Fibroblast of mammary gland (primary cell): ENCODE data around the gene RDM1.
"Not testable (repeated sequence)": the region's sequence is repeated elsewhere in the genome, so short reads cannot be mapped to it uniquely, and the experiment has no call there.

Source experiments
- DNase-seq: peaks from one replicate; pipeline ENCODE4 v3.0.0-alpha.2; 2010; ENCODE audit warnings: low read depth
- H3K4me3 ChIP-seq: 2 replicates; pipeline ENCODE4 v1.5.1; 2011; ENCODE audit warnings: low read depth, mild to moderate bottlenecking, low read length, moderate library complexity; ENCODE audit not compliant: control insufficient read depth
- TF ChIP-seq, protein P1 (sequence below): conservative IDR thresholded peaks from 2 replicates; pipeline ENCODE4 v1.5.1; 2011; ENCODE audit warnings: low read depth, low read length, inconsistent platforms; ENCODE audit not compliant: control insufficient read depth, insufficient read depth

Gene RDM1

DNA sequence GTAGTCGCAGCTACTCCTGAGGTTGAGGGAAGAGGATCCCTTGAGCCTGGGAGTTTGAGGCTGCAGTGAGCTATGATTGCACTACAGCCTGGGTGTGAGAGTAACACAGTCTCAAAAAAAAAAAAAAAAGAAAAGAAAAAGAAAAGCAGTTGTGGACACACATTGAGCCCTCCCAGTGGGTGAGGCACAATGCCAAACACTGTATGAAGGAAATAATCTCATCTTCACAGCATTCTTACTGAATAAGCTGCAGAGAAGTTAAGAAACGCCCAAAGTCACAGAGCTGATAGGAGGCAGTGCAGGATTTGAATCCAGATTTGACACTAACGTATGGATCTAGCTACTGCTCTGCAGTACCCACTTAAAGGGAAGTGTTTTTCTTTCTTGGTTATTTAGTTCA is 18.8 kb upstream of the RDM1 start:
- TF ChIP-seq, protein P1, sequence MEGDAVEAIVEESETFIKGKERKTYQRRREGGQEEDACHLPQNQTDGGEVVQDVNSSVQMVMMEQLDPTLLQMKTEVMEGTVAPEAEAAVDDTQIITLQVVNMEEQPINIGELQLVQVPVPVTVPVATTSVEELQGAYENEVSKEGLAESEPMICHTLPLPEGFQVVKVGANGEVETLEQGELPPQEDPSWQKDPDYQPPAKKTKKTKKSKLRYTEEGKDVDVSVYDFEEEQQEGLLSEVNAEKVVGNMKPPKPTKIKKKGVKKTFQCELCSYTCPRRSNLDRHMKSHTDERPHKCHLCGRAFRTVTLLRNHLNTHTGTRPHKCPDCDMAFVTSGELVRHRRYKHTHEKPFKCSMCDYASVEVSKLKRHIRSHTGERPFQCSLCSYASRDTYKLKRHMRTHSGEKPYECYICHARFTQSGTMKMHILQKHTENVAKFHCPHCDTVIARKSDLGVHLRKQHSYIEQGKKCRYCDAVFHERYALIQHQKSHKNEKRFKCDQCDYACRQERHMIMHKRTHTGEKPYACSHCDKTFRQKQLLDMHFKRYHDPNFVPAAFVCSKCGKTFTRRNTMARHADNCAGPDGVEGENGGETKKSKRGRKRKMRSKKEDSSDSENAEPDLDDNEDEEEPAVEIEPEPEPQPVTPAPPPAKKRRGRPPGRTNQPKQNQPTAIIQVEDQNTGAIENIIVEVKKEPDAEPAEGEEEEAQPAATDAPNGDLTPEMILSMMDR, result no peak
- no peak for DNase-seq
- no peak overlapping the region for H3K4me3 ChIP-seq

DNA sequence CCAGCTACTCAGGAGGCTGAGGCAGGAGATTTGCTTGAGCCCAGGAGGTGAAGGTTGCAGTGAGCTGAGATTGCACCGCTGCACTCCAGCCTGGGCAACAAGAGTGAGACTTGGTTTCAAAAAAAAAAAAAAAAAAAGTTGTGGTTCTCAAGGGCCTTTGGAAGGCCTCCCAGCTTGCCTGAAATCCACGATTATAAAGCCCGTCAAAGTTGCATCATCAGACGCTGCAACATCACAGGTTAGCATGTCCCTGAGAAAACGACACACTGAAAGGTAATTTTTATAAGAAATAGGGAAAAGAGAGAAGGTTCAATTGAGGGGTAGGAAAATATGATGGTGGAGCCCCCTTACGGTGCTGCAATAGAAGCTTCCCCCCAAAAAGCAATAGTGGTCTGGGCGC is 17.5 kb upstream of the RDM1 start:
- no peak overlapping the region for H3K4me3 ChIP-seq
- DNase-seq, result no peak
- TF ChIP-seq, protein P1, result no peak

- DNase-seq, result peak; percentile 32
- H3K4me3 ChIP-seq, result no peak overlapping the region
- TF ChIP-seq, protein P1, result peak; percentile 81
Observed at GRCh38 chr17:35947156-35947585, 16.6 kb upstream of the RDM1 start.

DNA sequence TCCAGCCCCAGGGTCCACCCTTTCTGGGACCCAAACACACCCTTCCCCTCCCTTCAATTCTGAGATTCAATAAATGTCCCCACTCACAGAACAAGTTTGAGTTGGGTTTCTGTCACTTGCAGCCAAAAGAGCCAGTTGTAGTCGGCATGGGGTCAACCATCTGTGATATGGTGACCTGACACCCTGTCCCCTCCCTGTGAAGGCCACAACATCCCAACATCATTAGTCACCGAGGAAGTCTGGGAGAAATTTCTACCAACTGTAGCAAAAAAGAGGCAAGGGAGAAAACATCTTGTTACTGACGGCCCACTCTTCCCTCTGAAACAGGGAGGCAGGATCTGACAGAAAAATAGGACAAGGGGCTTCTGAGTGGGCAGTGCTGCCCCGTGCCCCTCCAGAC is 13.6 kb upstream of the RDM1 start:
- TF ChIP-seq, protein P1, result no peak
- DNase-seq, result no peak
- H3K4me3 ChIP-seq, result no peak overlapping the region

DNA sequence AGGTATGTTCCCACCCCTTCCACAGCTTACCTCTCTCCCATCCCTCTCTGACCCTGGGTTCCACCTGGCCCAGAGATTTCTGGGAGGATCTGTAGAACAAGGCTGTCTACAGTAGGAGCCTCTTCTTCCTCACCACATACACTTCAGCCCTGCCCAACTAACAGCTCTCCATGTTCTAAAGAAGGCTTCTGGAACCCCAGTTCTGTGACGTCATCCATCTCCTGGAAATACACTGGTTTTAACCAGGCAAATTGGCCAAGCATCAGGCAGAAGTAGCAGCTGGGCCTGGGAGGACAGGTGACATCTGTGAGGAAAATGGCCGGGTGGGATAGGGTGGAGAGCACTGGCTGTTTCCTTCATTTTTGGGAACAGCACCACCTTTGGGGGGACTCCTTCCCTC is 13.0 kb upstream of the RDM1 start, which contains the start of gene LYZL6:
Gene LYZL6, minus strand, starts transcription at position 177 of the 400 bp plus-strand sequence. CDS start 4,357 bp downstream, outside the sequence.
- no peak for DNase-seq
- TF ChIP-seq, protein P1, result no peak
- H3K4me3 ChIP-seq, result no peak within 1 kb of the TSS

DNA sequence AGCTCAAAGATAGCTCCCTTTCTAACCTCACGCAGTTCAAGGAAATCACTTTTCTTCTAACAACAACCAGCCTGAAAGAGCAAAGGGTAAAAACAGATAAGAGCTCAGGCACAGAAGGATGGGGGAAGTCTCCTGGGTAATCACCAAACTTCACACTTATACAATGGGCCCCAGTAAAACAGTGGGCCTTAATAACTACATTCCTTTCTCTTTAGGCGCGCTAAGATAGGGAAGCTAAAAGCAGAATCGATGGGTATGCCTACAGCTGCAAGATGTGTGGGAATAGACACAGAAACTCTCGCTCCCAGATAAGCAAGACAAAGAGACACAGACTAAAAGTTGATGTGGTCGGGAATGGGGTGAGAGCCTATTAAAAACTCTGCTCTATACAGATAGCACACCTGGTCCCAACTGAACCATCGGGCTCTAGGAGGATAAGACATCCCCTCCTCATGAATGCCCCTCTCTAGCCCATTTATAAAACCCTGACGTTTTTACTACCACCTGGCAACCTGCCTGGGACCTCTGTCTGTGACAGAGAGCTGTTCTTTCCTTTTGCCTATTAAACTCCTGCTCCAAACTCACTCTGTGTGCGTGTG is 12.1 kb upstream of the RDM1 start:
- TF ChIP-seq, protein P1, result no peak
- H3K4me3 ChIP-seq, result no peak overlapping the region
- DNase-seq, result no peak

DNA sequence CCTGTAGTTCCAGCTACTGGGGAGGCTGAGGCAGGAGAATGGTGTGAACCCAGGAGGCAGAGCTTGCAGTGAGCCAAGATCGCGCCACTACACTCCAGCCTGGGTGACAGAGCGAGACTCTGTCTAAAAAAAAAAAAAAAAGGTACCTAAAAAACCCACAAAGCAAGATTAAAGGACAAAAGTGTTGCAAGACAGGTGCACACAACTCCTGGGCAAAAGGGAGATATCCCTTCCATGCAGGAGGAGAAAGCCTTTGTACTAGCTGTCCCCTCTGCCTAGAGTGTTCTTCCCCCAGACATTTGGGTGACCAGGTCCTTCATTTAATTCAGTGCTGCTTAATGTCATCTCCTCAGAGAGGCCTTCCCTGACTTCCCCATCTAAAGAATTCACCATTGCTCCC is 7.9 kb upstream of the RDM1 start:
- DNase-seq, result not testable (repeated sequence)

More for the DNA sequence above, 7.9 kb upstream of the RDM1 start:
- H3K4me3 ChIP-seq, result not testable (repeated sequence)
